Fibroblast of lung (primary cell): Measurements from ENCODE around the gene FLNB.

Source experiments
- CTCF ChIP-seq, 2 donors: IDR thresholded peaks in 1 of 2; conservative IDR thresholded peaks in 1 of 2; 1 replicate in 1 of 2; 2 replicates in 1 of 2; pipeline ENCODE4 v1.5.1; 2011 to 2012; ENCODE audit warnings: low read length in 2 of 2, control low read depth in 1 of 2, inconsistent platforms in 1 of 2, low read depth in 1 of 2, mild to moderate bottlenecking in 1 of 2
- EZH2 ChIP-seq: IDR thresholded peaks from 2 replicates; pipeline ENCODE4 v1.5.1; 2012; ENCODE audit warnings: low read length, control low read depth, mild to moderate bottlenecking; ENCODE audit errors: missing control alignments

- TF ChIP-seq CTCF (conservative IDR thresholded peaks at IDR 0.05 in 1 of 2, IDR thresholded peaks at IDR 0.05 in 1 of 2; ENCODE audit: low read depth in 1 of 2, low read length in 2 of 2) (no peak), EZH2 (no peak)
Measured at GRCh38 chr3:58104712-58105111, 96.5 kb downstream of the FLNB start.
